HEK293T (cell line): ENCODE results near the gene RRAGC.
"Not testable (repeated sequence)": the region's sequence is repeated elsewhere in the genome, so short reads cannot be mapped to it uniquely, and the experiment has no call there.

ENCODE experiments used
- CTCF ChIA-PET: fragments of 350-600 bp; formaldehyde crosslinking; extraction: SDS; loops from one replicate; lab custom pipeline; 2021; ENCODE audit warnings: antibody characterized with exemption, inconsistent platforms; lab: Yijun Ruan, JAX
- POLR2A ChIA-PET: fragments of 350-600 bp; formaldehyde crosslinking; extraction: SDS; loops from one replicate; lab custom pipeline; 2020; ENCODE audit warnings: antibody characterized with exemption, inconsistent platforms; lab: Yijun Ruan, JAX
- DNase-seq: peaks from one replicate; pipeline ENCODE4 v3.0.0; 2012; ENCODE audit warnings: mixed read lengths; ENCODE audit errors: extremely low spot score
- ARNT ChIP-seq: fragments of 450-650 bp; IDR thresholded peaks from 2 replicates; pipeline ENCODE4 v1.6.1; 2017; ENCODE audit warnings: mild to moderate bottlenecking
- BHLHE40 ChIP-seq: fragments of 450-650 bp; IDR thresholded peaks from 2 replicates; pipeline ENCODE4 v1.6.1; 2016; ENCODE audit warnings: mild to moderate bottlenecking, moderate library complexity, borderline replicate concordance
- CTBP1 ChIP-seq: fragments of 450-650 bp; IDR thresholded peaks from 2 replicates; pipeline ENCODE4 v1.6.1; 2016; ENCODE audit warnings: borderline replicate concordance
- ELF4 ChIP-seq: fragments of 450-650 bp; IDR thresholded peaks from 2 replicates; pipeline ENCODE4 v1.6.1; 2017; ENCODE audit warnings: antibody characterized with exemption
- FOXA1 ChIP-seq: fragments of 450-650 bp; IDR thresholded peaks from 2 replicates; pipeline ENCODE4 v1.6.1; 2016; ENCODE audit warnings: mild to moderate bottlenecking
- FOXK2 ChIP-seq: fragments of 450-650 bp; IDR thresholded peaks from 2 replicates; pipeline ENCODE4 v1.6.1; 2016; ENCODE audit warnings: mild to moderate bottlenecking
- FOXM1 ChIP-seq: fragments of 450-650 bp; IDR thresholded peaks from 2 replicates; pipeline ENCODE4 v1.6.1; 2017; ENCODE audit warnings: mild to moderate bottlenecking, borderline replicate concordance
- HDGF ChIP-seq: fragments of 450-650 bp; IDR thresholded peaks from 2 replicates; pipeline ENCODE4 v1.6.1; 2017; ENCODE audit warnings: antibody characterized with exemption, borderline replicate concordance
- L3MBTL2 ChIP-seq: fragments of 450-650 bp; conservative IDR thresholded peaks from 2 replicates; pipeline ENCODE4 v1.6.1; 2016; ENCODE audit warnings: mild to moderate bottlenecking
- LEF1 ChIP-seq: fragments of 450-650 bp; IDR thresholded peaks from 2 replicates; pipeline ENCODE4 v1.6.1; 2017; ENCODE audit warnings: mild to moderate bottlenecking, borderline replicate concordance
- NFRKB ChIP-seq: fragments of 450-650 bp; IDR thresholded peaks from 2 replicates; pipeline ENCODE4 v1.6.1; 2016; ENCODE audit warnings: mild to moderate bottlenecking, moderate library complexity
- PKNOX1 ChIP-seq: fragments of 450-650 bp; IDR thresholded peaks from 2 replicates; pipeline ENCODE4 v1.6.1; 2016
- SP1 ChIP-seq: fragments of 450-650 bp; IDR thresholded peaks from 2 replicates; pipeline ENCODE4 v1.6.1; 2017
- SUZ12 ChIP-seq: fragments of 450-650 bp; IDR thresholded peaks from 2 replicates; pipeline ENCODE4 v1.6.1; 2016; ENCODE audit warnings: mild to moderate bottlenecking
- TARDBP ChIP-seq: fragments of 450-650 bp; IDR thresholded peaks from 2 replicates; pipeline ENCODE4 v1.6.1; 2016
- ZNF384 ChIP-seq: fragments of 450-650 bp; IDR thresholded peaks from 2 replicates; pipeline ENCODE4 v1.6.1; 2016

Gene RRAGC

GRCh38 chr1:38815903-38816627 lies 43.5 kb downstream of the RRAGC start:
- TF ChIP-seq SUZ12, result no peak
- TF ChIP-seq BHLHE40, result no peak
- TF ChIP-seq PKNOX1, result peak; percentile 90
- ChIA-PET CTCF (interaction anchor here (0.5 to 1.0 kb wide), 2 partner anchors 33 to 207 kb away, joined by 3 to 5 read pairs; no protein-coding TSS in a partner anchor), POLR2A (interaction anchor here (1.6 kb wide), 1 partner anchor 31 kb away, joined by 5 read pairs; no protein-coding TSS in a partner anchor)
- DNase-seq, result peak; percentile 46

- POLR2A ChIA-PET, result interaction anchor here (1.6 kb wide), 1 partner anchor 30 kb away, joined by 5 read pairs; no protein-coding TSS in a partner anchor
- TF ChIP-seq FOXA1 (no peak), ARNT (no peak), TARDBP (no peak), FOXM1 (no peak), LEF1 (no peak), SP1 (no peak), BHLHE40 (no peak), ELF4 (no peak), NFRKB (no peak), FOXK2 (no peak), L3MBTL2 (no peak), PKNOX1 (no peak), CTBP1 (no peak), HDGF (no peak), ZNF384 (no peak), SUZ12 (no peak)
- no peak for DNase-seq
- CTCF ChIA-PET, result no interaction called here
These were observed 44.5 kb downstream of the RRAGC start for GRCh38 chr1:38814984-38815464.

- ChIA-PET POLR2A (no interaction called here), CTCF (no interaction called here)
- TF ChIP-seq BHLHE40 (no peak), SP1 (no peak), NFRKB (no peak), ARNT (no peak), CTBP1 (no peak), PKNOX1 (no peak), ZNF384 (no peak), FOXA1 (no peak), TARDBP (no peak), SUZ12 (no peak), LEF1 (no peak), HDGF (no peak), FOXM1 (no peak), L3MBTL2 (no peak), FOXK2 (no peak)
- DNase-seq, result no peak
These were observed 45.1 kb downstream of the RRAGC start for GRCh38 chr1:38814444-38814983.

DNA sequence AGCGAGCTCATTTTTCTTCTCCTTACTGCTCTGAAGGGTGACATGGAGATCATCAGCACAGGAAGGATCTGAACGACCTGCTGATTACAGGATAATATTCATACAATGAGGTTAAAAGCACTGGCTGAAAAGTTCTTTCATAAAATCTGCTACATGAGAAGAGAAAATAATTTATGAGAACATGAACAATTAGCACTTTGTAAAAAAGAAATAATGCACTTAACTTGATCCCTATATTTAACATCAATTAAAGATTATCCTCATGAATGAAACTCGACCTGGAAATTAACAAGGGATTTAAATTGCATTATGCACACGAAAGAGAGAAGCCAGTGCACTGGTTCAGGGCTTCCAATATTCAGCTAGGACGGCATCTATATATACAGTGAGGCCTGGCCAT lies 46.6 kb downstream of the RRAGC start:
- DNase-seq, result no peak
- ChIA-PET POLR2A (no interaction called here), CTCF (interaction anchor here (0.7 kb wide), 1 partner anchor 31 kb away, joined by 9 read pairs; no protein-coding TSS in a partner anchor)
- no peak for TF ChIP-seq BHLHE40
- no peak for TF ChIP-seq CTBP1
- no peak for TF ChIP-seq FOXA1
- TF ChIP-seq ZNF384, result no peak
- TF ChIP-seq SP1, result no peak
- TF ChIP-seq HDGF, result no peak
- TF ChIP-seq L3MBTL2, result no peak
- no peak for TF ChIP-seq FOXK2
- TF ChIP-seq ARNT, result no peak
- no peak for TF ChIP-seq NFRKB
- TF ChIP-seq TARDBP, result no peak
- no peak for TF ChIP-seq FOXM1
- TF ChIP-seq SUZ12, result no peak
- no peak for TF ChIP-seq PKNOX1
- TF ChIP-seq ELF4, result no peak
- TF ChIP-seq LEF1, result no peak

DNA sequence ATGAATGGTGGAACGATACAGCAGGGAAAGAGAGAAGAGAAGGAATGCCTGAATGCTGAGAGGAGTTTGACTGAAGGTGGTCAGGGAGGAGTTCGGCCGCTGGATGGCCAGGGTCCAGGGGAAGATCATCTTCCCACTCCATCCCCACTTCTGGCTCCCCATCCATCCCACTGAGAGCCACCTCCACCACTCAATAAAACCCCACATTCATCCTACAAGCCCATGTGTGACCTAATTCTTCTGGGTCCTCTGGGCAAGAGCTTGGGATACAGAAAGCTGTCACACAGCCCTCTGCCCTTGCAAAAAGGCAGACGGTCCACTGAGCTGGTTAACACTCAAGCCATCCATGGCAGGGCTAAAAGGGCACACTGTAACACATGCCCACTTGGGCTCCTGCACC lies 48.1 kb downstream of the RRAGC start:
- POLR2A ChIA-PET, CTCF ChIA-PET, DNase-seq: not testable (repeated sequence)
